Endothelial cell (in vitro differentiated cells): ENCODE results near the gene PHACTR1. TPM values are rescaled to one million over a fixed set of nuclear protein-coding genes. Genes with fewer than 3 reads are reported as not detected.

Source experiments
- DNase-seq: peaks from one replicate; pipeline ENCODE4 v3.0.0; 2021; ENCODE audit warnings: low spot score
- H3K27ac Mint-ChIP-seq: one replicate; pipeline ENCODE4 v1.8.0; 2021; ENCODE audit warnings: mixed read lengths, inconsistent platforms; ENCODE audit not compliant: unreplicated experiment
- H3K27me3 Mint-ChIP-seq: one replicate; pipeline ENCODE4 v1.8.0; 2021; ENCODE audit warnings: mild to moderate bottlenecking, moderate library complexity, mixed read lengths, inconsistent platforms; ENCODE audit not compliant: unreplicated experiment
- H3K36me3 Mint-ChIP-seq: one replicate; pipeline ENCODE4 v1.8.0; 2021; ENCODE audit warnings: mild to moderate bottlenecking, low read depth, mixed read lengths, inconsistent platforms; ENCODE audit not compliant: unreplicated experiment
- H3K4me1 Mint-ChIP-seq: one replicate; pipeline ENCODE4 v1.8.0; 2021; ENCODE audit warnings: mild to moderate bottlenecking, mixed read lengths, inconsistent platforms; ENCODE audit not compliant: unreplicated experiment
- H3K4me3 Mint-ChIP-seq: one replicate; pipeline ENCODE4 v1.8.0; 2021; ENCODE audit warnings: mild to moderate bottlenecking, mixed read lengths, inconsistent platforms; ENCODE audit not compliant: unreplicated experiment
- H3K9me3 Mint-ChIP-seq: one replicate; pipeline ENCODE4 v1.8.0; 2021; ENCODE audit warnings: mixed read lengths, inconsistent platforms; ENCODE audit not compliant: unreplicated experiment
- CTCF ChIP-seq: fragments of 200-600 bp; sonication (generic); IDR thresholded peaks from one replicate; pipeline ENCODE4 v1.5.0; 2021; ENCODE audit warnings: antibody characterized with exemption; ENCODE audit not compliant: unreplicated experiment
- total RNA-seq: library from RNA; stranded (reverse); fragmentation: NEBNext Ultra II Directional; extraction: Animal tissue kit (Norgen Biotek cat#: 25700); gene quantifications from one replicate; pipeline ENCODE4 v1.2.1, GENCODE V29; 2021; ENCODE audit not compliant: unreplicated experiment

PHACTR1 gene
- total RNA-seq, 1 donor from 2014 or later, result 39.9 TPM

- no peak for DNase-seq
- H3K4me1 Mint-ChIP-seq, result no peaks in the 10 kb centered on the region
- H3K27ac Mint-ChIP-seq, result no peak overlapping the region
- no peak overlapping the region for H3K4me3 Mint-ChIP-seq
- no peaks in the 10 kb centered on the region for H3K9me3 Mint-ChIP-seq
- no peaks in the 10 kb centered on the region for H3K36me3 Mint-ChIP-seq
- no peak for TF ChIP-seq CTCF
- no peaks in the 10 kb centered on the region for H3K27me3 Mint-ChIP-seq
Observed at GRCh38 chr6:12714022-12714421, 2.5 kb upstream of the PHACTR1 start.

- Mint-ChIP-seq H3K4me1 (no peaks in the 10 kb centered on the region), H3K27ac (no peak overlapping the region), H3K9me3 (no peaks in the 10 kb centered on the region), H3K27me3 (no peaks in the 10 kb centered on the region), H3K4me3 (no peak overlapping the region), H3K36me3 (no peaks in the 10 kb centered on the region)
- TF ChIP-seq CTCF, result no peak
- DNase-seq, result no peak
Observed at GRCh38 chr6:12715437-12715836, 1.1 kb upstream of the PHACTR1 start.

GRCh38 chr6:12717356-12717755 lies 789 bp downstream of the PHACTR1 start:
- H3K9me3 Mint-ChIP-seq, result no peaks in the 10 kb centered on the region
- H3K4me3 Mint-ChIP-seq, result no peak overlapping the region
- no peak for TF ChIP-seq CTCF
- no peaks in the 10 kb centered on the region for H3K36me3 Mint-ChIP-seq
- no peak for DNase-seq
- no peaks in the 10 kb centered on the region for H3K4me1 Mint-ChIP-seq
- no peaks in the 10 kb centered on the region for H3K27me3 Mint-ChIP-seq
- H3K27ac Mint-ChIP-seq, result no peak overlapping the region

- Mint-ChIP-seq H3K9me3 (no peaks in the 10 kb centered on the region), H3K27me3 (no peaks in the 10 kb centered on the region), H3K4me1 (no peaks in the 10 kb centered on the region), H3K36me3 (no peaks in the 10 kb centered on the region), H3K4me3 (no peak overlapping the region), H3K27ac (no peak overlapping the region)
- no peak for TF ChIP-seq CTCF
- no peak for DNase-seq
Observed at GRCh38 chr6:12718015-12718414, 1.4 kb downstream of the PHACTR1 start.

- H3K36me3 Mint-ChIP-seq, result no peaks in the 10 kb centered on the region
- H3K27me3 Mint-ChIP-seq, result no peaks in the 10 kb centered on the region
- no peak for TF ChIP-seq CTCF
- H3K4me3 Mint-ChIP-seq, result no peak overlapping the region
- no peaks in the 10 kb centered on the region for H3K9me3 Mint-ChIP-seq
- H3K4me1 Mint-ChIP-seq, result no peaks in the 10 kb centered on the region
- no peak for DNase-seq
- no peak overlapping the region for H3K27ac Mint-ChIP-seq
Observed at GRCh38 chr6:12719017-12719416, 2.5 kb downstream of the PHACTR1 start.
